Esophagus squamous epithelium (tissue), 5 donors: ENCODE measurements around the gene UACA. TPM values are rescaled to one million over a fixed set of nuclear protein-coding genes. Genes with fewer than 3 reads are reported as not detected.
"Not testable (repeated sequence)": the region's sequence is repeated elsewhere in the genome, so short reads cannot be mapped to it uniquely, and the experiment has no call there.

Source experiments
- DNase-seq: peaks from one replicate; lab custom pipeline; 2025; lab: John Stamatoyannopoulos, UW
- H3K27ac ChIP-seq, 4 donors: fragments of 200-600 bp; sonication (generic); one replicate each; pipeline ENCODE4 v1.5.1; 2016 to 2019; ENCODE audit warnings: mild to moderate bottlenecking in 1 of 4
- H3K27me3 ChIP-seq, 4 donors: fragments of 200-600 bp; sonication (generic); 1 replicate in 3 of 4; 2 replicates in 1 of 4; pipeline versions ENCODE4 v1.5.1 to v1.6.0; 2017 to 2021; ENCODE audit warnings: antibody characterized with exemption in 1 of 4
- H3K36me3 ChIP-seq, 3 donors: fragments of 200-600 bp; sonication (generic); one replicate each; pipeline ENCODE4 v1.5.1; 2016 to 2019
- H3K4me1 ChIP-seq, 3 donors: fragments of 200-600 bp; sonication (generic); one replicate each; pipeline ENCODE4 v1.5.1; 2017 to 2019
- H3K4me3 ChIP-seq, 4 donors: fragments of 200-600 bp; sonication (generic); 1 replicate in 3 of 4; 2 replicates in 1 of 4; pipeline ENCODE4 v1.5.1; 2016 to 2019; ENCODE audit warnings: mild to moderate bottlenecking in 2 of 4, moderate library complexity in 1 of 4
- H3K9me3 ChIP-seq, 3 donors: fragments of 200-600 bp; sonication (generic); one replicate each; pipeline ENCODE4 v1.5.1; 2016 to 2019
- CTCF ChIP-seq, 6 experiments: fragments of 450-650 bp in 4 of 6; fragments of 200-600 bp in 2 of 6; sonication (generic) in 2 of 6; IDR thresholded peaks; one replicate each; pipeline ENCODE4 v1.5.1; 2016 to 2019; ENCODE audit warnings: antibody characterized with exemption in 6 of 6, mild to moderate bottlenecking in 4 of 6, moderate library complexity in 4 of 6
- POLR2A ChIP-seq, 4 donors: fragments of 450-650 bp; IDR thresholded peaks; one replicate each; pipeline ENCODE4 v1.6.1; 2017; ENCODE audit warnings: antibody characterized with exemption in 4 of 4, mild to moderate bottlenecking in 4 of 4, moderate library complexity in 3 of 4
- WGBS, 2 donors: methylation state at CpG; one replicate each; pipeline ENCODE4 v1.1.5; 2018; 5-methylcytosine and 5-hydroxymethylcytosine counted together
- intact Hi-C: fragments of 100-400 bp; cut with DNase I; formaldehyde crosslinking; loops from one replicate; pipeline ENCODE4 v1.15.0; 2022
- total RNA-seq, 4 donors: library from RNA; depleted of rRNA; stranded (reverse); fragments of >200 nt; gene quantifications; one replicate each; pipeline ENCODE4 v1.1.0, GENCODE V29; 2016
- donor health status: DM: yes; HTN: yes; CAD: no.

Gene UACA
- total RNA-seq, 4 donors from 2014 or later = 18.3 to 55.3 (median 29.8) TPM

DNA sequence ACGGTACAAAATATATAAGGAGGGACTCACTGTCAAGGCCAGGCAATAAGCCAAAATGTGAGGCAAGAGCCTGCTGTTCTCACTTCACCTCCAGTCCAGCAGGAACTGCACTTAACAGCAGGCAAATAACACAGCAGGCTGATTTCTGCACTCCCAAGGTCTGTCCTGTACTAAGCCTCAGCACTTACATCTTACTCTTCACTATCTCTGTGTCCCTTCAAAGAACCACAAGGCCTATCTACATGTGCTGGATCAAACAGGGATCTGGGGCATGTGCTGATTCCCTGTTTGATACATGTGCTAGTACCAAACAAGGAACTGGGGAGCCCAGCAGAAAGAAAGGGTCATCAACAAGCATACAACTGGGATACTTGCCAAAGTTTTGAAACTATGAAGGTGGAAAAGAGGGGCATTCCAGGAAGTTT lies 22.2 kb downstream of the UACA start:
- intact Hi-C loops = no loop called here
- TF ChIP-seq CTCF (IDR thresholded peaks at IDR 0.05) (no peak), POLR2A (IDR thresholded peaks at IDR 0.05) (no peak)

DNA sequence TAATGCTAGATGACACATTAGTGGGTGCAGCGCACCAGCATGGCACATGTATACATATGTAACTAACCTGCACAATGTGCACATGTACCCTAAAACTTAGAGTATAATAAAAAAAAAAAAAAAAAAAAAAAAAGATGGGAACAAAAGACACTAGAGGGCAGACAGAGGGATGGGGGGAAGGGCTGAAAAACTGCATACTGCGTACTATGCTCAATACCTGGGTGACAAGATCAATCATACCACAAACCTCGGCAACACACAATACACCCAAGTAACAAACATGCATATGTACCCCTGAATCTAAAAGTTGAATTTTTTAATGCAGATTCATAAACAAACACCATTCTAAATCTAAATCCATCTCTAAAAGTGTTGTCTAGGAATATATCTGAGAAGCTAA lies 28.3 kb downstream of the UACA start:
- H3K27ac ChIP-seq, H3K36me3 ChIP-seq, DNase-seq, H3K4me1 ChIP-seq, H3K4me3 ChIP-seq, H3K9me3 ChIP-seq, intact Hi-C loops, H3K27me3 ChIP-seq: not testable (repeated sequence)
- WGBS, 2 donors = 97 to 100% methylated on average over 2 of the region's 3 CpGs

More for the DNA sequence above, 22.2 kb downstream of the UACA start:
- no peaks in the 10 kb centered on the region for H3K36me3 ChIP-seq
- H3K27ac ChIP-seq = peak overlapping the region; percentile 64 to 81 (median 74)
- H3K9me3 ChIP-seq = no peaks in the 10 kb centered on the region
- no peak for DNase-seq
- no peaks in the 10 kb centered on the region for H3K27me3 ChIP-seq
- 6% methylated on average over 1 of the region's 1 CpG for WGBS, 2 donors
- H3K4me1 ChIP-seq = peaks cover 7 to 46% (median 27%) of the 10 kb centered on the region in 3 donors
- H3K4me3 ChIP-seq = no peak overlapping the region

GRCh38 chr15:70729164-70729563 lies 34.2 kb downstream of the UACA start:
- DNase-seq = no peak
- no peak overlapping the region for H3K4me3 ChIP-seq
- no peak overlapping the region for H3K27ac ChIP-seq
- no peaks in the 10 kb centered on the region for H3K4me1 ChIP-seq
- intact Hi-C loops = no loop called here
- no peaks in the 10 kb centered on the region for H3K27me3 ChIP-seq
- TF ChIP-seq POLR2A (IDR thresholded peaks at IDR 0.05) (no peak), CTCF (IDR thresholded peaks at IDR 0.05) (no peak)
- no peaks in the 10 kb centered on the region for H3K9me3 ChIP-seq
- H3K36me3 ChIP-seq = no peaks in the 10 kb centered on the region
- WGBS, 2 donors = 90 to 95% methylated on average over 5 of the region's 5 CpGs

GRCh38 chr15:70726753-70727152 lies 36.6 kb downstream of the UACA start:
- Histone ChIP-seq H3K4me1 (peaks cover 0 to 5% (median 0%) of the 10 kb centered on the region in 3 donors), H3K9me3 (no peaks in the 10 kb centered on the region), H3K27ac (no peak overlapping the region), H3K4me3 (no peak overlapping the region), H3K27me3 (no peaks in the 10 kb centered on the region), H3K36me3 (no peaks in the 10 kb centered on the region)
- 68 to 100% methylated on average over 1 of the region's 1 CpG for WGBS, 2 donors
- TF ChIP-seq POLR2A (IDR thresholded peaks at IDR 0.05) = no peak
- TF ChIP-seq CTCF (IDR thresholded peaks at IDR 0.05) = no peak
- DNase-seq = no peak
- intact Hi-C loops = no loop called here

DNA sequence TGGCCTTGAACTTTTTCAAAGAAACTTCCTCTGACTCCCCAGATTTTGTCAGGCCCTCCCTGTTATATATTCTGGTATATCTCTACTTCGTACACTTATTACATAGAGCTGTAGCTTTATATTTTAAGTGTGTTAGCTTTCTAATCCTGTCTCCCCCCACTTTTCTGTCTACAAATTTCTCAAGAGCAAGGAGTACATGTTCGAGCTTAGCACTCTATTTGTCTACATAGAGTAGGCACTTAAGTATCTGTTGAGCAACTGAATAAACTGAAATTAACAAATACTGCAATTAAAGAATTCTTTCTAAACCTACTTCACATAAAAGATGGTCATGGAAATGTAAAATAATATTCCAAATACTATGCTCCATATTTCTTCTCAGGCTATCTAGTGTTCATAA lies 39.4 kb downstream of the UACA start:
- Histone ChIP-seq H3K4me3 (no peak overlapping the region), H3K4me1 (peaks cover 0 to 5% (median 0%) of the 10 kb centered on the region in 3 donors), H3K36me3 (no peaks in the 10 kb centered on the region), H3K27ac (no peak overlapping the region), H3K9me3 (no peaks in the 10 kb centered on the region), H3K27me3 (no peaks in the 10 kb centered on the region)
- TF ChIP-seq POLR2A (IDR thresholded peaks at IDR 0.05) (no peak), CTCF (IDR thresholded peaks at IDR 0.05) (no peak)
- 78 to 79% methylated on average over 2 of the region's 2 CpGs for WGBS, 2 donors
- intact Hi-C loops = no loop called here
- DNase-seq = no peak

DNA sequence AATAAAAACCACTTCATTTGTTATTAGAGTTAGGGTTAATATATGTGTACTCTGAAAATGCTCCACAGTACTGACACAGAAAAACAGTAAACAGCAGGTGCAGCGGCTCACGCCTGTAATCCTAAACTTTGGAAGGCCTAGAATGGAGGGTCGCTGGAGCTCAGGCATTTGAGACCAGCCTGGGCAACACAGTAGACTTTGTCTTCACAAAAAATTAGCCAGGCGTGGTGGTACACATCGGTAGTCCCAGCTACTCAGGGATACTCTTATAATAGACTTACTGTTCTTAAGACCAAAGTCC lies 40.3 kb downstream of the UACA start:
- WGBS, 2 donors = 79 to 90% methylated on average over 5 of the region's 5 CpGs
- Histone ChIP-seq H3K4me1 (peaks cover 0 to 12% (median 0%) of the 10 kb centered on the region in 3 donors), H3K27ac (no peak overlapping the region), H3K9me3 (no peaks in the 10 kb centered on the region), H3K27me3 (no peaks in the 10 kb centered on the region), H3K36me3 (no peaks in the 10 kb centered on the region), H3K4me3 (no peak overlapping the region)
- intact Hi-C loops = no loop called here
- DNase-seq = no peak
- TF ChIP-seq POLR2A (IDR thresholded peaks at IDR 0.05) = no peak
- no peak for TF ChIP-seq CTCF (IDR thresholded peaks at IDR 0.05)
